Kidney epithelial cell (primary cell): ENCODE data around the gene ZCCHC17. TPM values are rescaled to one million over a fixed set of nuclear protein-coding genes. Genes with fewer than 3 reads are reported as not detected.

Source experiments
- DNase-seq: peaks from one replicate; pipeline ENCODE4 v3.0.0-alpha.2; 2010; ENCODE audit warnings: low read depth
- H3K27me3 ChIP-seq: 2 replicates; pipeline ENCODE4 v1.6.0; 2011; ENCODE audit warnings: low read length; ENCODE audit not compliant: control insufficient read depth, insufficient read depth
- H3K36me3 ChIP-seq: 2 replicates; pipeline ENCODE4 v1.5.1; 2011; ENCODE audit warnings: low read length; ENCODE audit not compliant: control insufficient read depth, insufficient read depth
- H3K4me3 ChIP-seq: 2 replicates; pipeline ENCODE4 v1.5.1; 2011; ENCODE audit warnings: low read depth, mild to moderate bottlenecking, control low read depth, low read length
- total RNA-seq: library from RNA; depleted of rRNA; stranded (reverse); fragments of >200 nt; gene quantifications from 2 replicates; pipeline ENCODE4 v1.2.3, GENCODE V29; 2015
- TF ChIP-seq, protein P1 (sequence below): IDR thresholded peaks from 2 replicates; pipeline ENCODE4 v1.5.1; 2011; ENCODE audit warnings: mild to moderate bottlenecking, moderate library complexity, low read length, control low read depth, inconsistent platforms; ENCODE audit not compliant: insufficient read depth, poor library complexity, severe bottlenecking

ZCCHC17 gene, protein sequence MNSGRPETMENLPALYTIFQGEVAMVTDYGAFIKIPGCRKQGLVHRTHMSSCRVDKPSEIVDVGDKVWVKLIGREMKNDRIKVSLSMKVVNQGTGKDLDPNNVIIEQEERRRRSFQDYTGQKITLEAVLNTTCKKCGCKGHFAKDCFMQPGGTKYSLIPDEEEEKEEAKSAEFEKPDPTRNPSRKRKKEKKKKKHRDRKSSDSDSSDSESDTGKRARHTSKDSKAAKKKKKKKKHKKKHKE
- 39.0 and 44.1 TPM in 2 replicates for total RNA-seq

DNA sequence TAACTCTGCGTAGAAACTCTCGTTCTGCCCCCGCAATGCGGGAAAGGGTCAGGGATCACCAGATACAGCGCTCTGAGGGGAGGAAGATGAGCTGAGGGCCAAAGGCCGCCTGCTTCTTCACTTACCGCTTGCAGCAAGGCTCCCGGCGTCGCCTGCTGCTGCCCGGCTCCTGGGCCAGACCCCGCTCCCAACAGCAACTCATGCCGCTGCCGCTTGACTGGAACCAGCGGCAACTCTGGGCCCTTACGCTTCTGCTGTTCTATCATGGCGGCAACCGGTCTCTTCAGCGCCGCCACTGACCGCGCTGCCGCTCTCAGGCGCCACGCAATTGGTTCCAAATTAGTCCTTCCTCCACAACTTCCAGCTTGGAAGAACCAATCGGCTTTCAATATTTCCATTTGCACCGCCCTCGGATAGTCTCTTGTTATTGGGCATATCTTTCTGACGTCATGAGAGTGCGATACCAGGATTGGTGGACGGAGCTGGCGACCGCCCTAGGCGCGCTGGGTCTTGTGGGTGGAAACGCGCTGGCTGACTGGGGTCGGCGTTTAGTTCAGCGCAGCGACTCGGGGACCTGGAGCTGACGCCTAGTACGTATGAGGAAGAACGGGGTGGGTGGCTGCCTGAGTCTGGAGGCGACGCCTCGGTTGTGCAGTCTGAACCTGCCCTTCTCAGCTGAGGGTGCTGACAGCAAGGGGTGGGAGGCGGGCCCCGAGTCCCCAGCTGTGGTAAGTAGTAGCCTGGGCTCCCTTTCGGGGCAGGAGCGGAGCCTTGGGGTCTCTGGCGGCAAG lies at the start of gene ZCCHC17, which contains the start of gene SNRNP40:
Gene ZCCHC17 (plus strand): TSS at position 547 of the 791 bp plus-strand sequence. CDS start 13,067 bp downstream, outside the sequence.
Gene SNRNP40 (minus strand): TSS at position 303 of the 791 bp plus-strand sequence. CDS start 37 bp downstream, at position 266.
- Histone ChIP-seq H3K4me3 (peak within 1 kb of the TSS; percentile 97), H3K27me3 (no peaks in the 10 kb centered on the region), H3K36me3 (no peaks in the 10 kb centered on the region)
- TF ChIP-seq, protein P1, sequence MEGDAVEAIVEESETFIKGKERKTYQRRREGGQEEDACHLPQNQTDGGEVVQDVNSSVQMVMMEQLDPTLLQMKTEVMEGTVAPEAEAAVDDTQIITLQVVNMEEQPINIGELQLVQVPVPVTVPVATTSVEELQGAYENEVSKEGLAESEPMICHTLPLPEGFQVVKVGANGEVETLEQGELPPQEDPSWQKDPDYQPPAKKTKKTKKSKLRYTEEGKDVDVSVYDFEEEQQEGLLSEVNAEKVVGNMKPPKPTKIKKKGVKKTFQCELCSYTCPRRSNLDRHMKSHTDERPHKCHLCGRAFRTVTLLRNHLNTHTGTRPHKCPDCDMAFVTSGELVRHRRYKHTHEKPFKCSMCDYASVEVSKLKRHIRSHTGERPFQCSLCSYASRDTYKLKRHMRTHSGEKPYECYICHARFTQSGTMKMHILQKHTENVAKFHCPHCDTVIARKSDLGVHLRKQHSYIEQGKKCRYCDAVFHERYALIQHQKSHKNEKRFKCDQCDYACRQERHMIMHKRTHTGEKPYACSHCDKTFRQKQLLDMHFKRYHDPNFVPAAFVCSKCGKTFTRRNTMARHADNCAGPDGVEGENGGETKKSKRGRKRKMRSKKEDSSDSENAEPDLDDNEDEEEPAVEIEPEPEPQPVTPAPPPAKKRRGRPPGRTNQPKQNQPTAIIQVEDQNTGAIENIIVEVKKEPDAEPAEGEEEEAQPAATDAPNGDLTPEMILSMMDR = peak; percentile 8
- DNase-seq = peak; percentile 99

DNA sequence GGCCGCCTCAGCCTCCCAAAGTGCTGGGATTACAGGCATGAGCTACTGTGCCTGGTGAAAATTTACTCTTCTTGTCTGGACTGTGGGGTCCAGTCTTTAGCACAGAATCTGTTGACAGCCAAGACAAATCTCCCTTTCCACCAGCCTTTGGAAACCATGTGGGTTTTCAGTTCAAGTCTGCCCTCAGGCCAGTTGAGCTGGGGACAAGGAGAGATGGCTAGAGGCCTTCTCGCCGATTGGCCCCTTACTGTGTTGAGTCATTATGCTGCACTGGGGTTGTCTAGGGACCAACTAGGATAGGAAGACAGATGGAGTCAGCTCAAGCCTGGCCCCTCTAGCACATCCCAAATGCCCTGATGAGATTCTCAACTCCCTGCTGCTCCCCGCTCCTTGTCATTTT lies 48.6 kb upstream of the ZCCHC17 start:
- H3K4me3 ChIP-seq = no peak overlapping the region
- H3K36me3 ChIP-seq = no peaks in the 10 kb centered on the region
- DNase-seq = no peak
- TF ChIP-seq, protein P1 = no peak
- H3K27me3 ChIP-seq = no peaks in the 10 kb centered on the region

DNA sequence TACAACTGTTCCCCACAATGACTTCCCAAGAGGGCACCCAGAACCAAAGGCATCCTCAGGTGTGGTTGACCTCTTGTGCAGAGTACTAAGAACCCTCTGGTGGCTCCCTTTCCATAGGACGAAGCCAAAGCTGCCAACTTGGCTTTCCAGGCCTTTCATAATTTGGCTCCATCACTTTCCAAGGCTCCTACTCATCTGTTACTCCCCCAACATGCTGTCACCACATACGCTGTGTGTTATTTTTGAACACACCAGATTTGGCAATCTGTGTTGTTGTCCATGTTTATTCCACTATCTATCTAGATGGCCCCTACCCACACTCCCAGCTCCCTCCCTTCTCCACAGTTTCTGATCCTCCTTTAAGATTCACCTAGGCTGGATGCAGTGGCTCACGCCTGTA lies 47.0 kb upstream of the ZCCHC17 start:
- TF ChIP-seq, protein P1 = no peak
- DNase-seq = no peak
- H3K4me3 ChIP-seq = no peak overlapping the region
- no peaks in the 10 kb centered on the region for H3K36me3 ChIP-seq
- H3K27me3 ChIP-seq = no peaks in the 10 kb centered on the region

DNA sequence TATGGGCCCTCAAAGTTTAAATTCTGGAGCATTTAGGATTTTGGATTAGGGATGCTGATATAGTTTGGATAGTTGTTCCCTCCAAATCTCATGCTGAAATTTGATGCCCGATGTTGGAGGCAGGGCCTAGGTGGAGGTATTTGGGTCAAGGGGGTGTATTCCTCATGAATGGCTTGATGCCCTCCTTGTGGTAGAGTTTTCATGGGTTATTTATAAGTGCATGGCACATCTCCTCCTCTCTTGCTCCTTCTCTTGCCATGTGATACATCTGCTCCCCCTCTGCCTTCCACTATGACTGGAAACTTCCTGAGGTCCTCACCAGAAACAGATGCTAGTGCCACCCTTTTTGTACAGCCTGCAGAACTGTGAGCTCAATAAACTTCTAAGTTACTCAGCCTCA lies 39.6 kb upstream of the ZCCHC17 start:
- Histone ChIP-seq H3K27me3 (no peaks in the 10 kb centered on the region), H3K36me3 (no peaks in the 10 kb centered on the region), H3K4me3 (no peak overlapping the region)
- TF ChIP-seq, protein P1 = no peak
- DNase-seq = no peak

DNA sequence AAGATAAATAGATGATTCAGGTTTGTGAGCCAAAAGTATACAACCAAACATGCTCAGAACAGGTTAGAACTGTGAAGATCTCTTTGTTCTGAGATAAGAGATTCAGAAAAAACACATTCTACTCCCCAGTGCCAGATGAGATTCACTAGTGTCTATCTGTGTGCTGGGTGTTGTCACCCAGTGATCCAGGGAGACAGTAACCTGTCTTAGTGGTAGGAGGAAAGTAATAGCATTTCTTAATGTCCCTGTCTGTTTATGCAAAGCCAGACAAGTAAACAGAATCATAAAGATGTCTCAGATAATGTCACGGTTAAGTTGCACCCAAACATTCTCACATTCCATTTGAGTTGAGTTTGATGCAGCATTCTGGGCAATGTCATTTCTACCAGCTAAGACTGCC lies 38.3 kb upstream of the ZCCHC17 start:
- DNase-seq = no peak
- H3K27me3 ChIP-seq = no peaks in the 10 kb centered on the region
- H3K4me3 ChIP-seq = no peak overlapping the region
- TF ChIP-seq, protein P1 = no peak
- no peaks in the 10 kb centered on the region for H3K36me3 ChIP-seq
